ENCODE results near the gene UGT2B7.
"Not testable (repeated sequence)": the region's sequence is repeated elsewhere in the genome, so short reads cannot be mapped to it uniquely, and the experiment has no call there.

UGT2B7 gene

DNA sequence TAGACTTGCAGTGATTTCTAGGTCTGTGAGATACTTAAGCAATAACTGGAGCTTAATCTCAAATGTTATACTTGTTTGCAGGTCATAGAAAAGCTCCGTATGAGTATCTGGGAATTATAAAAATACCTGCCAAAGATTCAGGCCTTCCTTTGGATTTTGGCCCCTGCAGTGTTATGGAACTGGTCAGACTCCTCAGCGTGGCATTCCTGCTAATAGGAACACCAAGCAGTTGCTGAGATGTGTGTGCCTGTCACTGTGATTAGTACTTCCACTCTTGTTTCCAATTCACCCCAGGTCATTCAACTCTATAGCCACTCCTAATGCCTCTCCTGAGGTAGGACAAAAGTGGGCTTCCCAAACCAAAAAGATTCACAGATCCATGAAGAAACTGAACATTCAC, 7.8 kb upstream of the UGT2B7 start:
- no peak for DNase-seq (ENCODE audit: low read depth)

DNA sequence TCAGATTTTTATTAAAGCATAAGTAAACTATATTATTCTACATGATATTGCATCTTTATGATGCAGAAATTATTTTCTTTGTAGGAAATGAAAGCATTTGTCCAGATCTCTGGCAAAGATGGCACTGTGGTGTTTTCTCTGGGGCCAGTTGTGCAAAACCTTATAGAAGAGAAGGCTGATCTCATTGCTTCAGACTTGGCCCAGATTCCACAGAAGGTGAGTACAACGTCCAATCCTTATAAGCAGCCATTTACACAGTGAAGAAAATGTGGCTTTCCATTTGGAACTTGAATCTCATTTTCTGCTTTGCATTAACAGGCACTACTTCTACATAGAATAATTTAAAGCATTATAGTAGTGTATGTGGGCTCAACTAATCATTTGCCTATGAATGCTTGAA, 6.9 kb upstream of the UGT2B7 start:
- DNase-seq (ENCODE audit: low read depth) = no peak

GRCh38 chr4:69092190-69092589, 4.1 kb upstream of the UGT2B7 start:
- DNase-seq (ENCODE audit: low read depth) = no peak

GRCh38 chr4:69092980-69093568, 3.2 kb upstream of the UGT2B7 start:
- DNase-seq (ENCODE audit: low read depth) = no peak

GRCh38 chr4:69093681-69094080, 2.6 kb upstream of the UGT2B7 start:
- no peak for DNase-seq (ENCODE audit: low read depth)

- DNase-seq (ENCODE audit: low read depth) = no peak
Measured at GRCh38 chr4:69095301-69095731, 958 bp upstream of the UGT2B7 start.

DNA sequence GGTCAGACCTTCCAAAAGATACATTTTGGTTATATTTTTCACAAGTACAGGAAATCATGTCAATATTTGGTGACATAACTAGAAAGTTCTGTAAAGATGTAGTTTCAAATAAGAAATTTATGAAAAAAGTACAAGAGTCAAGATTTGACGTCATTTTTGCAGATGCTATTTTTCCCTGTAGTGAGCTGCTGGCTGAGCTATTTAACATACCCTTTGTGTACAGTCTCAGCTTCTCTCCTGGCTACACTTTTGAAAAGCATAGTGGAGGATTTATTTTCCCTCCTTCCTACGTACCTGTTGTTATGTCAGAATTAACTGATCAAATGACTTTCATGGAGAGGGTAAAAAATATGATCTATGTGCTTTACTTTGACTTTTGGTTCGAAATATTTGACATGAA, 536 bp downstream of the UGT2B7 start:
- DNase-seq (ENCODE audit: low read depth) = no peak

DNA sequence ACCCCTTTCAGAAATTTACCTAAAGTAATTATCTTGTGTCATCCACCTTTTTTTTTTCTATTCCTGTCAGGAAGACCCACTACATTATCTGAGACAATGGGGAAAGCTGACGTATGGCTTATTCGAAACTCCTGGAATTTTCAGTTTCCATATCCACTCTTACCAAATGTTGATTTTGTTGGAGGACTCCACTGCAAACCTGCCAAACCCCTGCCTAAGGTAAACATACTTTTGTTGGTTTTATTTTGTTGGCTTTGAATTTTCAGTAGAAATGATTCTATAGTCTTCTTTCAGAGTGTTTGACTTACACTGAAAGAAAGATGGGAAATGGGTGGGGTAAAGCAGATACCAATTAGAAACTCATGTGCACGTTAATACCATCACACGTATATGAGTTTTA, 2.2 kb downstream of the UGT2B7 start:
- no peak for DNase-seq (ENCODE audit: low read depth)

DNA sequence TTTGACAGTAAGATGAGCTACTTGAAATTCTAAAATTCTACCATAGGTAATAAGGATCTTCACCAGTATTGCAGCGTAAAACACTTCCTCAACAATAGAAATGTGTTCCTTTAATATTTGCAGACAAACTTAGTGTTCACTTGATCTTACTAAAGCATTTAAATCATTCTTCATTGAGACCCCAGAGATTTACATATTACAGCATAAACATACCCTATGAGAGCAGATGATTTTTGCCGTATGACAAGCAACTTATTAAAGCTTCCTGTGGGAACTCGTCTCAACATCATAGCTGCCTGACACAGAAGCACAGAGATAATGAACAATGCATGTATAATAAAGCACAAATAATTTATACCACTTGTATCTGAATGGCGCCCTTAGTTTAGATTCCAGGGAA, 3.6 kb downstream of the UGT2B7 start:
- no peak for DNase-seq (ENCODE audit: low read depth)

GRCh38 chr4:69102668-69103067, 6.4 kb downstream of the UGT2B7 start:
- DNase-seq (ENCODE audit: low read depth) = not testable (repeated sequence)

DNA sequence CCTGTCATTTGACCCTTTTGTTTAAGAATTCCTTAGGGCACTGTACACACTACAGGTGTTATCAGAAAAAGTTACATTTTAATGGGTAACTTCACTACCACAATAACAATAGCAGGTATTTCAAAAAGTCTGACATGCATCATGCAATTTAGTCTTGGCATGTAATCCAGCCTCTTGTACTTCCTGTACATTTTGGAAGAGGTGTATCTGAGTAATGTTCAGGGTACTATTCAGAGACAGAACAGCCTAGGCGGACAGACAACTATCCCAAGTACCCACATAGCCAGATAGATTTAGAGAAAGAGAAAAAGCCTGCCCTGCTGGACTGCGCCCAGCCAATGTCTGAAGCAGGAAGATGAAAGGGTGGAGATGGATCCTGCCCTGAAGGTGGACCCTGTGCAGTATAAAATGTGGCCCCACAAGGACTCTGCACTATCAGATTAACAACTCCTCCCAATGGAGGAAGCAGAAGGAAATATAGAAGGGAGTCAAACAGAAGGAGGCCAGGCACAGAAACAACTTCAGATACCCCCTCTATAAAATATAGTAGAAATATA, 8.5 kb downstream of the UGT2B7 start:
- no peak for DNase-seq (ENCODE audit: low read depth)

DNA sequence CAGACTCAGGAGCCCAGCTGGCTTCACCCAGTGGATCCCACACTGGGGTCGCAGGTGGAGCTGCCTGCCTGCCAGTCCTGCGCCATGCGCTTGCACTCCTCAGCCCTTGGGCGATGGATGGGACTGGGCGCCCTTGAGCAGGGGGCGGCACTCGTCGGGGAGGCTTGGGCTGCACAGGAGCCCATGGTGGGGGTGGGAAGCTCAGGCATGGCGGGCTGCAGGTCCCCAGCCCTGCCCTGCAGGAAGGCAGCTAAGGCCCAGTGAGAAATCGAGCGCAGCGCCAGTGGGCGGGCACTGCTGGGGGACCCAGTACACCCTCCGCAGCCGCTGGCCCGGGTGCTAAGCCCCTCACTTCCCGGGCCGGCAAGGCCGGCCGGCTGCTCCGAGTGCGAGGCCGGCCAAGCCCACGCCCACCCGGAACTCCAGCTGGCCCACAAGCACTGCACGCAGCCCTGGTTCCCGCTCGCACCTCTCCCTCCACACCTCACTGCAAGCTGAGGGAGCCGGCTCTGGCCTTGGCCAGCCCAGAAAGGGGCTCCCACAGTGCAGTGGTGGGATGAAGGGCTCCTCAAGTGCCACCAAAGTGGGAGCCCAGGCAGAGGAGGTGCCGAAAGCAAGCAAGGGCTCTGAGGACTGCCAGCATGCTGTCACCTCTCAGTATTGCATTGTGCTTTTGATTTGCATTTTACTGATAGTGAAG, 19.0 kb downstream of the UGT2B7 start:
- not testable (repeated sequence) for DNase-seq (ENCODE audit: low read depth)

- DNase-seq (ENCODE audit: low read depth) = no peak
Measured at GRCh38 chr4:69115851-69116213, 19.6 kb downstream of the UGT2B7 start.

- DNase-seq (ENCODE audit: low read depth) = no peak
Measured at GRCh38 chr4:69116645-69117321, 20.5 kb downstream of the UGT2B7 start.

DNA sequence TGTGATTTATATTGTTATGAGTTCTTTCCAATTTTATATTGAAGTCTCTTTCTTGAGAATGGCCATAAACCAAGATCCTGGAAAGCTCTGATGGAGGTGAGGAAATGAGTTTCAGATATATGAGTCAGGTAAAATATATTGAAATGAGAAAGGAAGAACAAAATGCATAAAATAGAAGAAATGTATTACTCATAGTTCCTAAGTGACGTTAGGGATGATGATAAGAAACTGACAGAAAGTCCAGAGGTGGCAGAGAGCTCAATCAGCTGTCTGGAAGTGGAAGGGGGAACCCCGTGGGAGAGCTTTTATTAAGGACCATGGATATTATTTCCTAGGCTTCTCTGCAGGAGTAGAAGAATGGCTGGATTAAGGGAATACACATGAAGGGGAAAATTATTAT, 24.6 kb downstream of the UGT2B7 start:
- no peak for DNase-seq (ENCODE audit: low read depth)

GRCh38 chr4:69122476-69122875, 26.2 kb downstream of the UGT2B7 start:
- DNase-seq (ENCODE audit: low read depth) = no peak

- no peak for DNase-seq (ENCODE audit: low read depth)
Measured at GRCh38 chr4:69124941-69125340, 28.7 kb downstream of the UGT2B7 start.

DNA sequence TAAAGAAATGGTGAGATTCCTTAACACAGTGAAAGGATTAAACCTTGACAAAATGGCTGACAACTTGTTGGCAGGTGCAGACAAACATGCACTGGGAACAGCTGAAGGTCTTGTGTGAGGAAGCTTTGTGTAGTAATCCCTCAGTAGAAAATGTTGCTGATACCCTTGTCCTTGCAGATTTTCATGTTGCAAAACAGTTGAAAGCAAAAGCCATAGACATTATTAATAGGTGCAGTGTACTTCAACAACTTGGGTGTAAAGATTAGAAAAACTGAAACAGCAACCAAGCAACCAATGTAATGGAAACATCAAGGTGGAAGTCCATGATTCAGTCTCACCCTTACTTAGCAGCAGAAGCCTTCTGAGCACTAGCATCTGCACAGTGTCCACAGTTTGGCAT, 29.8 kb downstream of the UGT2B7 start:
- DNase-seq (ENCODE audit: low read depth) = no peak

- DNase-seq (ENCODE audit: low read depth) = no peak
Measured at GRCh38 chr4:69133993-69134392, 37.7 kb downstream of the UGT2B7 start.

- no peak for DNase-seq (ENCODE audit: low read depth)
Measured at GRCh38 chr4:69134471-69134870, 38.2 kb downstream of the UGT2B7 start.

DNA sequence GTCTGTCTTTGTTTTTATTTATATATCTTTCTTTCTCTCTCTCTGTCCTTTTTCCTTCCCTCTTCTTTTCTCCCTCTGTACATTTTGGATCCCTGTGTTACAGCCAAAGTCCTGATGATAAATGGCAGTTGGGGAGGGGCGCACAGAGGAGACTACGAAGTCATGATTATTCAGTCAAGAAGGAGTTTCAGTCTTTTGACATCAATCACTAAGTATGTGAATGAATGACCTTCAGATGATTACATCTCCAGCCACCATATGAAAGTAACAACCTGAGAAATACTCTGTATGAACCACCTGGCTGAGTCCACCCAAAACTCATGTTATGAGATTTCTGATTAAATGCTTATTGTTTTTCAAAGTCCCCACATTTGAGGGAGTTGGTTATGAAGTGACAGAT, 45.0 kb downstream of the UGT2B7 start:
- no peak for DNase-seq (ENCODE audit: low read depth)

DNA sequence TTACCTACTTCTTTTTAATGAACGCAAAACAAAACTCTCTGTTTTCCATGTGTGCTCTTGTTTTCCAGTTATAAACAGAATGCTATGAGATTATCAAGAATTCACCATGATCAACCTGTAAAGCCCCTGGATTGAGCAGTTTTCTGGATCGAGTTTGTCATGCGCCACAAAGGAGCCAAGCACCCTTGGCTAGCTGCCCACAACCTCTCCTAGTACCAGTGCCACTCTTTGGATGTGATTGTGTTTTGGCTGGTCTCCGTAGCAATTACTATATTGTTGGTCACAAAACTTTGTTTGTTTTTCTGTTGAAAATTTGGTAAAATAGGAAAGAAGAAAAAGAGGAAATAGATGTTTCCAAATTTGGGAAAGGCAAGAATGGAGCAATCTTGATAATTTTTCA, 51.1 kb downstream of the UGT2B7 start:
- DNase-seq (ENCODE audit: low read depth) = no peak

GRCh38 chr4:69154021-69154420, 57.7 kb downstream of the UGT2B7 start:
- no peak for DNase-seq (ENCODE audit: low read depth)
